K562 (cell line): ENCODE results near the gene HINT3. TPM values are rescaled to one million over a fixed set of nuclear protein-coding genes. Genes with fewer than 3 reads are reported as not detected.

ENCODE experiments used
- ATAC-seq: fragments of 200-7000 bp; cut with Tn5 transposase; 3 replicates; pipeline ENCODE4 v1.9.1; 2020; ENCODE audit warnings: moderate library complexity
- BruUV-seq: library from RNA; stranded (reverse); fragments of 400-500 nt; replicated peaks from 2 replicates; lab custom pipeline; 2021; lab: Mats Ljungman, UMichigan
- CTCF ChIA-PET: fragments of 300-600 bp; formaldehyde crosslinking; extraction: SDS; loops from one replicate; lab custom pipeline; 2021; ENCODE audit warnings: low intra/inter-chr PET ratio; lab: Yijun Ruan, JAX
- POLR2A ChIA-PET: fragments of 300-600, 350-650 bp; sonication (Branson Sonifier 250); formaldehyde crosslinking; extraction: SDS; loops from one replicate; lab custom pipeline; 2021; ENCODE audit warnings: antibody characterized with exemption, inconsistent platforms; lab: Yijun Ruan, JAX
- DNase-seq, 4 experiments: peaks; one replicate each; pipeline versions ENCODE4 v3.0.0 to v3.0.0-alpha.2; 2011 to 2018; ENCODE audit warnings: low spot score in 3 of 4, mixed read lengths in 3 of 4; ENCODE audit errors: extremely low read depth in 1 of 4
- FAIRE-seq: peaks from 2 replicates; lab custom pipeline; 2011; peaks lifted over from hg19 to GRCh38; lab: Jason Lieb, UNC
- H2AFZ ChIP-seq: 2 replicates; pipeline ENCODE4 v1.6.0; 2011; ENCODE audit warnings: low read depth, low read length, control low read depth, inconsistent platforms
- H3K27ac ChIP-seq: fragments of 200-600 bp; 3 replicates; pipeline ENCODE4 v1.8.0; 2011; ENCODE audit warnings: low read depth, mild to moderate bottlenecking, control low read depth, inconsistent platforms, low read length, moderate library complexity, mixed read lengths; ENCODE audit errors: extremely low read depth
- H3K27me3 ChIP-seq, 2 experiments: fragments of 300-600 bp in 1 of 2; 2 replicates in 1 of 2; 3 replicates in 1 of 2; pipeline versions ENCODE4 v1.6.0 to v1.8.0; 2011; ENCODE audit warnings: inconsistent platforms in 2 of 2, low read length in 2 of 2, mild to moderate bottlenecking in 1 of 2, mixed read lengths in 1 of 2, moderate library complexity in 1 of 2; ENCODE audit not compliant: control insufficient read depth in 2 of 2, insufficient read depth in 2 of 2
- H3K36me3 ChIP-seq: fragments of 300-600 bp; 3 replicates; pipeline ENCODE4 v1.8.0; 2011; ENCODE audit warnings: mild to moderate bottlenecking, low read length, inconsistent platforms; ENCODE audit not compliant: control insufficient read depth, insufficient read depth
- H3K4me1 ChIP-seq, 2 experiments: fragments of 200-600 bp in 1 of 2; replicated peaks in 1 of 2; 2 replicates in 1 of 2; 3 replicates in 1 of 2; pipeline versions ENCODE4 v1.5.1 to v1.8.0; 2011; ENCODE audit warnings: inconsistent platforms in 2 of 2, low read length in 2 of 2, mild to moderate bottlenecking in 1 of 2, mixed read lengths in 1 of 2, moderate library complexity in 1 of 2; ENCODE audit not compliant: control insufficient read depth in 2 of 2, insufficient read depth in 2 of 2
- H3K4me2 ChIP-seq: 2 replicates; pipeline ENCODE4 v1.6.1; 2011; ENCODE audit warnings: low read length, control low read depth, inconsistent platforms, mixed read lengths; ENCODE audit not compliant: insufficient read depth
- H3K4me3 ChIP-seq: fragments of 200-600 bp; sonication (generic), shearing (Covaris generic); 2 replicates; pipeline ENCODE4 v1.5.1; 2016; ENCODE audit warnings: control low read depth, inconsistent platforms
- H3K79me2 ChIP-seq: fragments of 200-600 bp; 3 replicates; pipeline ENCODE4 v1.8.0; 2011; ENCODE audit warnings: low read length, inconsistent platforms; ENCODE audit not compliant: control insufficient read depth, insufficient read depth
- H3K9ac ChIP-seq, 2 experiments: 2 replicates each; pipeline versions ENCODE4 v1.6.0 to v1.6.1; 2011; ENCODE audit warnings: low read depth in 2 of 2, low read length in 2 of 2, control low read depth in 1 of 2, inconsistent platforms in 1 of 2, mild to moderate bottlenecking in 1 of 2, mixed read lengths in 1 of 2; ENCODE audit not compliant: insufficient read depth in 1 of 2
- H3K9me1 ChIP-seq: one replicate; pipeline ENCODE4 v1.6.0; 2011; ENCODE audit warnings: inconsistent platforms, mild to moderate bottlenecking, low read length, moderate library complexity; ENCODE audit not compliant: control insufficient read depth, insufficient read depth
- H3K9me3 ChIP-seq: replicated peaks from 2 replicates; pipeline ENCODE4 v1.5.1; 2011; ENCODE audit warnings: low read depth, low read length, inconsistent platforms; ENCODE audit not compliant: control insufficient read depth, insufficient read depth
- H4K20me1 ChIP-seq: replicated peaks from 2 replicates; pipeline ENCODE4 v1.6.1; 2011; ENCODE audit warnings: low read length, inconsistent platforms, mixed read lengths; ENCODE audit not compliant: control insufficient read depth, insufficient read depth
- E2F3 ChIP-seq: fragments of 250-450 bp; sonication (Bioruptor Pico); IDR thresholded peaks from 2 replicates; pipeline ENCODE4 v1.4.0; 2020; ENCODE audit warnings: mild to moderate bottlenecking
- FOSL1 ChIP-seq: fragments of 200-800 bp; sonication (Bioruptor generic); conservative IDR thresholded peaks from 2 replicates; pipeline ENCODE4 v1.6.1; 2016; ENCODE audit warnings: missing genetic modification characterization, missing compliant biosample characterization
- MAFF ChIP-seq: IDR thresholded peaks from 2 replicates; pipeline ENCODE4 v1.6.1; 2012; ENCODE audit warnings: low read length, improper control_type of control experiment
- MCM7 ChIP-seq, 2 experiments: fragments of 450-650 bp; IDR thresholded peaks; 2 replicates each; pipeline ENCODE4 v1.6.1; 2016 to 2018
- THRA ChIP-seq: fragments of 450-650 bp; IDR thresholded peaks from 2 replicates; pipeline ENCODE4 v1.6.1; 2017; ENCODE audit warnings: mild to moderate bottlenecking, moderate library complexity
- XRCC3 ChIP-seq: fragments of 450-650 bp; IDR thresholded peaks from 2 replicates; pipeline ENCODE4 v1.6.1; 2017; ENCODE audit warnings: mild to moderate bottlenecking, moderate library complexity
- ZC3H8 ChIP-seq: fragments of 450-650 bp; IDR thresholded peaks from 2 replicates; pipeline ENCODE4 v1.6.1; 2017
- ZNF140 ChIP-seq: fragments of 250-450 bp; sonication (Bioruptor Pico); IDR thresholded peaks from 2 replicates; pipeline ENCODE4 v1.8.0; 2021; ENCODE audit warnings: moderate library complexity, mild to moderate bottlenecking, inconsistent platforms
- ZNF212 ChIP-seq: fragments of 450-650 bp; formaldehyde crosslinking; IDR thresholded peaks from 2 replicates; pipeline ENCODE4 v1.4.0; 2020; ENCODE audit warnings: mild to moderate bottlenecking
- ZNF324 ChIP-seq: fragments of 250-450 bp; sonication (Bioruptor Pico); IDR thresholded peaks from 2 replicates; pipeline ENCODE4 v1.4.0; 2020; ENCODE audit warnings: mild to moderate bottlenecking
- ZNF408 ChIP-seq: fragments of 250-450 bp; sonication (Bioruptor Pico); IDR thresholded peaks from 2 replicates; pipeline ENCODE4 v1.4.0; 2020; ENCODE audit warnings: low read depth, mild to moderate bottlenecking, moderate library complexity
- WGBS: fragments of 100-300 bp; shearing (Covaris generic); methylation state at CpG from one replicate; pipeline ENCODE4 v1.1.6; 2016; ENCODE audit warnings: low coverage, mixed read lengths; ENCODE audit not compliant: insufficient coverage; ENCODE audit errors: missing lambda C conversion rate; 5-methylcytosine and 5-hydroxymethylcytosine counted together
- in situ Hi-C: fragments of 300-500 bp; cut with MboI; formaldehyde crosslinking; loops from 4 replicates; pipeline ENCODE4 v1.15.0; 2018; ENCODE audit warnings: inconsistent platforms, mixed read lengths
- intact Hi-C: fragments of 100-400 bp; cut with micrococcal nuclease; formaldehyde crosslinking; loops from 2 replicates; pipeline ENCODE4 v1.14.2; 2022
- polyA plus RNA-seq, 8 experiments: library from polyadenylated mRNA; depleted of rRNA in 4 of 8; stranded (reverse) in 5 of 8; unstranded in 3 of 8; fragments of >200 nt; fragmentation: Nextera tagmentation in 2 of 8; fragmentation: Illumina TruSeq in 1 of 8; extraction: Ambion mirVana in 2 of 8; extraction: Trizol in 1 of 8; gene quantifications; 2 replicates each; pipeline versions ENCODE4 v1.2.1 to v1.2.3, GENCODE V29; 2011 to 2014; ENCODE audit warnings: inconsistent platforms in 1 of 8, missing spikeins in 1 of 8
- total RNA-seq, 7 experiments: library from RNA; depleted of rRNA in 6 of 7; stranded (reverse); fragments of >200 nt in 6 of 7; fragmentation: Illumina TruSeq in 2 of 7; extraction: Trizol in 2 of 7; gene quantifications; 2 replicates each; pipeline versions ENCODE4 v1.2.1 to v1.2.3, GENCODE V29; 2011 to 2021; ENCODE audit warnings: low replicate concordance in 1 of 7
- TF ChIP-seq, protein P1 (sequence below): fragments of 450-650 bp; IDR thresholded peaks from one replicate; pipeline ENCODE4 v1.6.1; 2018; ENCODE audit warnings: mild to moderate bottlenecking, moderate library complexity; ENCODE audit not compliant: partially characterized antibody
- TF ChIP-seq, protein P2 (sequence below): sonication (generic); formaldehyde crosslinking; IDR thresholded peaks from 2 replicates; pipeline ENCODE4 v1.8.1; 2023; ENCODE audit warnings: mild to moderate bottlenecking, missing genetic modification reagents, moderate library complexity

The HINT3 gene
- total and polyA plus RNA-seq, 9 of the 15 experiments (the other 6 are each of a cell fraction or from before 2014, with no cell fraction given): 1.4 to 16.6 (median 10.8) TPM

DNA sequence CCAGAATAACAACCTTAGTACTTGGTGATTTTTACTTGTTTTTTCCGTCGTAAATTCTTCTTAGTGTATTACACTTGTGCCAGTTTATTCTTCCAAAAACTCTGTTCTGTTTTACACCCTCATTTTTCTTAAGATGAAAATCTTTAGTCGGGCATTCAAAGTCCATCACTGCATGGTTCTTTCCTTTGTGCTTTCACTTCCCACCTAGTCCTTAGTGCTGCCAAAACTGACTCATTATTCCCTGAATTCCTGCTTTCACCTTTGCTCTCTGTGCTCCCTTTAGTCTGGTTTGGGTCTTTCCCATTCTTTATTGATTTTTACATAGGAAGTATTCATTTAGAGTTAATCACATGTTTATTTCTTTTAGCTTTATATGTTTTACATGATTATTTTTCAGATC lies 33.1 kb downstream of the HINT3 start:
- CTCF ChIA-PET: no interaction called here
- intact Hi-C loops (loop anchor here (5.0 to 10.0 kb wide), 4 partner anchors 123 to 1355 kb away; partner anchors contain the start of gene ECHDC1), in situ Hi-C loops (no loop called here)
- TF ChIP-seq MCM7 (IDR thresholded peaks at IDR 0.05) (no peak), MAFF (no peak), ZNF140 (CRISPR knock-in tag) (no peak), ZNF324 (no peak), E2F3 (CRISPR knock-in tag) (no peak), ZC3H8 (no peak), THRA (no peak), ZNF408 (CRISPR knock-in tag) (no peak), XRCC3 (no peak), ZNF212 (CRISPR knock-in tag) (no peak), FOSL1 (tag) (no peak)
- TF ChIP-seq, protein P1, sequence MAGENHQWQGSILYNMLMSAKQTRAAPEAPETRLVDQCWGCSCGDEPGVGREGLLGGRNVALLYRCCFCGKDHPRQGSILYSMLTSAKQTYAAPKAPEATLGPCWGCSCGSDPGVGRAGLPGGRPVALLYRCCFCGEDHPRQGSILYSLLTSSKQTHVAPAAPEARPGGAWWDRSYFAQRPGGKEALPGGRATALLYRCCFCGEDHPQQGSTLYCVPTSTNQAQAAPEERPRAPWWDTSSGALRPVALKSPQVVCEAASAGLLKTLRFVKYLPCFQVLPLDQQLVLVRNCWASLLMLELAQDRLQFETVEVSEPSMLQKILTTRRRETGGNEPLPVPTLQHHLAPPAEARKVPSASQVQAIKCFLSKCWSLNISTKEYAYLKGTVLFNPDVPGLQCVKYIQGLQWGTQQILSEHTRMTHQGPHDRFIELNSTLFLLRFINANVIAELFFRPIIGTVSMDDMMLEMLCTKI: no peak
- TF ChIP-seq, protein P2, sequence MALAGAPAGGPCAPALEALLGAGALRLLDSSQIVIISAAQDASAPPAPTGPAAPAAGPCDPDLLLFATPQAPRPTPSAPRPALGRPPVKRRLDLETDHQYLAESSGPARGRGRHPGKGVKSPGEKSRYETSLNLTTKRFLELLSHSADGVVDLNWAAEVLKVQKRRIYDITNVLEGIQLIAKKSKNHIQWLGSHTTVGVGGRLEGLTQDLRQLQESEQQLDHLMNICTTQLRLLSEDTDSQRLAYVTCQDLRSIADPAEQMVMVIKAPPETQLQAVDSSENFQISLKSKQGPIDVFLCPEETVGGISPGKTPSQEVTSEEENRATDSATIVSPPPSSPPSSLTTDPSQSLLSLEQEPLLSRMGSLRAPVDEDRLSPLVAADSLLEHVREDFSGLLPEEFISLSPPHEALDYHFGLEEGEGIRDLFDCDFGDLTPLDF: no peak
- Histone ChIP-seq H2AFZ (no peak overlapping the region), H3K4me1 (peaks cover 14 to 24% of the 10 kb centered on the region in 2 experiments), H3K9ac (peak overlapping the region in 1 of 2 experiments; percentile 35; a peak in 1 of 4 replicates), H3K79me2 (peaks cover 97% of the 10 kb centered on the region), H3K27me3 (no peaks in the 10 kb centered on the region), H4K20me1 (0 out of 2 replicates have a peak, but pooled peaks cover 3% of the 10 kb centered on the region), H3K36me3 (peaks cover 14% of the 10 kb centered on the region; the same call in 2 of the 3 replicates), H3K27ac (0 out of 3 replicates have a peak overlapping the region, but pooled peaks have one; percentile 28), H3K9me3 (no peaks in the 10 kb centered on the region), H3K9me1 (no peaks in the 10 kb centered on the region), H3K4me3 (peak overlapping the region; percentile 16; the same call in 1 of the 2 replicates), H3K4me2 (peak overlapping the region; percentile 53)
- FAIRE-seq: no peak
- POLR2A ChIA-PET: interaction anchor here (1.3 kb wide), 1 partner anchor 83 kb away, joined by 4 read pairs; no protein-coding TSS in a partner anchor
- no peak for ATAC-seq
- WGBS: 12% methylated on average over 3 of the region's 3 CpGs
- DNase-seq: no peak
- no TSS peak for BruUV-seq
